A549 (cell line): ENCODE results near the gene SLC13A4. TPM values are rescaled to one million over a fixed set of nuclear protein-coding genes. Genes with fewer than 3 reads are reported as not detected.

Experiments used
- ATAC-seq, 2 experiments: fragments of 200-7000 bp in 1 of 2; fragments of >200 bp in 1 of 2; cut with Nextera tagmentation in 1 of 2; cut with Tn5 transposase in 1 of 2; 3 replicates each; pipeline versions ENCODE4 v1.8.0 to v1.9.1; 2018 to 2020; ENCODE audit warnings: mild to moderate bottlenecking in 1 of 2, moderate library complexity in 1 of 2
- CTCF ChIA-PET: fragments of 300-600 bp; sonication (Branson Sonifier 250); formaldehyde crosslinking; extraction: SDS; loops from one replicate; lab custom pipeline; 2021; ENCODE audit warnings: antibody characterized with exemption, inconsistent platforms; lab: Yijun Ruan, JAX
- POLR2A ChIA-PET: fragments of 350-600 bp; formaldehyde crosslinking; extraction: SDS; loops from one replicate; lab custom pipeline; 2021; ENCODE audit warnings: antibody characterized with exemption, inconsistent platforms; lab: Yijun Ruan, JAX
- DNase-seq, 2 experiments: peaks; one replicate each; pipeline versions ENCODE4 v3.0.0 to v3.0.0-alpha.2; 2011 to 2016; ENCODE audit warnings: low read depth in 1 of 2, low spot score in 1 of 2
- FAIRE-seq: peaks from 2 replicates; lab custom pipeline; 2011; peaks lifted over from hg19 to GRCh38; lab: Jason Lieb, UNC
- H3K27ac ChIP-seq, 2 experiments: fragments of >200 bp; sonication (Bioruptor Twin); formaldehyde crosslinking; 3 replicates each; pipeline ENCODE4 v1.5.1; 2016 to 2017
- H3K4me1 ChIP-seq: fragments of >200 bp; sonication (Bioruptor Twin); formaldehyde crosslinking; 3 replicates; pipeline ENCODE4 v1.6.1; 2016
- H3K4me2 ChIP-seq: fragments of >200 bp; sonication (Bioruptor Twin); formaldehyde crosslinking; 3 replicates; pipeline ENCODE4 v1.6.1; 2016
- H3K4me3 ChIP-seq: fragments of >200 bp; sonication (Bioruptor Twin); formaldehyde crosslinking; 3 replicates; pipeline ENCODE4 v1.5.1; 2016
- H3K9me3 ChIP-seq: fragments of >200 bp; sonication (Bioruptor Twin); formaldehyde crosslinking; 3 replicates; pipeline ENCODE4 v1.6.1; 2016
- CBX8 ChIP-seq: fragments of 200-600 bp; sonication (generic); IDR thresholded peaks from 2 replicates; pipeline ENCODE4 v1.6.1; 2016
- CEBPB ChIP-seq, 2 experiments: fragments of >200 bp in 1 of 2; sonication (Bioruptor Twin) in 1 of 2; formaldehyde crosslinking in 1 of 2; IDR thresholded peaks; 2 replicates each; pipeline ENCODE4 v1.6.1; 2012 to 2016
- CHD4 ChIP-seq: fragments of 200-600 bp; sonication (generic); IDR thresholded peaks from 2 replicates; pipeline ENCODE4 v1.6.1; 2016; ENCODE audit warnings: antibody characterized with exemption, mild to moderate bottlenecking, borderline replicate concordance
- CTCF ChIP-seq: fragments of >200 bp; sonication (Bioruptor Twin); formaldehyde crosslinking; IDR thresholded peaks from 3 replicates; pipeline ENCODE4 v1.5.1; 2016
- EHF ChIP-seq: fragments of 250-450 bp; sonication (Bioruptor Pico); IDR thresholded peaks from 2 replicates; pipeline ENCODE4 v1.5.0; 2020; ENCODE audit warnings: mild to moderate bottlenecking
- FOSL2 ChIP-seq, 2 experiments: fragments of 450-650 bp in 1 of 2; fragments of >200 bp in 1 of 2; sonication (Bioruptor Twin) in 1 of 2; formaldehyde crosslinking; IDR thresholded peaks; 2 replicates each; pipeline versions ENCODE4 v1.5.0 to v1.6.1; 2016 to 2020; ENCODE audit warnings: mild to moderate bottlenecking in 1 of 2, moderate library complexity in 1 of 2
- GATA3 ChIP-seq: IDR thresholded peaks from 2 replicates; pipeline ENCODE4 v1.6.1; 2012; ENCODE audit warnings: borderline replicate concordance
- HEYL ChIP-seq: fragments of 250-450 bp; sonication (Bioruptor Pico); IDR thresholded peaks from 2 replicates; pipeline ENCODE4 v1.8.0; 2021; ENCODE audit warnings: mild to moderate bottlenecking, moderate library complexity
- HOXB13 ChIP-seq: fragments of 250-450 bp; sonication (Bioruptor Pico); IDR thresholded peaks from 2 replicates; pipeline ENCODE4 v1.5.0; 2020; ENCODE audit warnings: low read depth, mild to moderate bottlenecking, moderate library complexity
- HOXB5 ChIP-seq: fragments of 250-450 bp; sonication (Bioruptor Pico); IDR thresholded peaks from 2 replicates; pipeline ENCODE4 v1.5.0; 2020; ENCODE audit warnings: mild to moderate bottlenecking, moderate library complexity
- JUN ChIP-seq, 2 experiments: fragments of >200 bp; sonication (Bioruptor Twin); formaldehyde crosslinking; IDR thresholded peaks; 2 replicates in 1 of 2; 3 replicates in 1 of 2; pipeline ENCODE4 v1.6.1; 2016 to 2017
- KDM1A ChIP-seq: fragments of 200-600 bp; sonication (generic); IDR thresholded peaks from 2 replicates; pipeline ENCODE4 v1.6.1; 2016; ENCODE audit warnings: low read depth, mild to moderate bottlenecking
- NR3C1 ChIP-seq: fragments of >200 bp; sonication (Bioruptor Twin); formaldehyde crosslinking; IDR thresholded peaks from 3 replicates; pipeline ENCODE4 v1.6.1; 2017
- POLR2A ChIP-seq: IDR thresholded peaks from 2 replicates; pipeline ENCODE4 v1.6.1; 2012; ENCODE audit warnings: mild to moderate bottlenecking, low read length
- REST ChIP-seq: fragments of 200-600 bp; sonication (generic); IDR thresholded peaks from 2 replicates; pipeline ENCODE4 v1.6.1; 2016; ENCODE audit warnings: antibody characterized with exemption, mild to moderate bottlenecking, moderate library complexity
- RFX5 ChIP-seq: fragments of 450-650 bp; IDR thresholded peaks from 2 replicates; pipeline ENCODE4 v1.7.1; 2014; ENCODE audit warnings: antibody characterized with exemption, mild to moderate bottlenecking, moderate library complexity
- RNF2 ChIP-seq: fragments of 200-600 bp; sonication (generic); IDR thresholded peaks from 2 replicates; pipeline ENCODE4 v1.6.1; 2016; ENCODE audit warnings: low read depth, mild to moderate bottlenecking, antibody characterized with exemption, moderate library complexity, borderline replicate concordance
- SREBF2 ChIP-seq: fragments of 450-650 bp; IDR thresholded peaks from 2 replicates; pipeline ENCODE4 v1.6.1; 2014; ENCODE audit warnings: mild to moderate bottlenecking, moderate library complexity
- TP53 ChIP-seq: fragments of 250-450 bp; sonication (Bioruptor Pico); IDR thresholded peaks from 2 replicates; pipeline ENCODE4 v1.5.0; 2021; ENCODE audit warnings: mild to moderate bottlenecking, moderate library complexity
- USF2 ChIP-seq: fragments of 450-650 bp; IDR thresholded peaks from 2 replicates; pipeline ENCODE4 v1.6.1; 2014; ENCODE audit warnings: antibody characterized with exemption
- ZC3H11A ChIP-seq: fragments of 450-650 bp; IDR thresholded peaks from 2 replicates; pipeline ENCODE4 v1.6.1; 2014; ENCODE audit warnings: antibody characterized with exemption, mild to moderate bottlenecking
- ZFP36 ChIP-seq: fragments of 450-650 bp; IDR thresholded peaks from 2 replicates; pipeline ENCODE4 v1.6.1; 2014; ENCODE audit warnings: borderline replicate concordance; ENCODE audit not compliant: partially characterized antibody
- WGBS: methylation state at CpG from one replicate; pipeline ENCODE4 v1.1.6; 2017; ENCODE audit errors: missing lambda C conversion rate; 5-methylcytosine and 5-hydroxymethylcytosine counted together
- polyA plus RNA-seq, 4 experiments: library from polyadenylated mRNA; depleted of rRNA in 3 of 4; stranded (reverse); fragments of >200 nt; fragmentation: RNase III in 1 of 4; extraction: RNeasy Plus Mini Kit Qiagen cat#74134 plus additional on column Dnase treatment in 1 of 4; gene quantifications; 2 replicates in 3 of 4; 3 replicates in 1 of 4; pipeline ENCODE4 v1.2.3, GENCODE V29; 2011 to 2017
- TF ChIP-seq, protein P1 (sequence below): fragments of 250-450 bp; sonication (Bioruptor Pico); IDR thresholded peaks from 2 replicates; pipeline ENCODE4 v1.5.0; 2020; ENCODE audit warnings: low read depth, mild to moderate bottlenecking, moderate library complexity
- TF ChIP-seq, protein P2 (sequence below): IDR thresholded peaks from 2 replicates; pipeline ENCODE4 v1.6.1; 2012

The SLC13A4 gene
- polyA plus RNA-seq, 2 of the 4 experiments (the other 2 are of a cell fraction), result not detected

GRCh38 chr7:135658564-135658963, 69.4 kb downstream of the SLC13A4 start:
- H3K4me1 ChIP-seq, result peaks cover 6% of the 10 kb centered on the region; the same call in 2 of the 3 replicates
- no peak for TF ChIP-seq FOSL2 (IDR thresholded peaks at IDR 0.05)
- TF ChIP-seq FOSL2 (CRISPR knock-in tag; IDR thresholded peaks at IDR 0.05), result no peak
- TF ChIP-seq CBX8, result no peak
- TF ChIP-seq RFX5, result no peak
- no peak for TF ChIP-seq POLR2A
- TF ChIP-seq CTCF, result no peak
- no peak for TF ChIP-seq USF2
- no peak for TF ChIP-seq JUN (IDR thresholded peaks at IDR 0.05)
- no peak for TF ChIP-seq NR3C1
- TF ChIP-seq, protein P1, sequence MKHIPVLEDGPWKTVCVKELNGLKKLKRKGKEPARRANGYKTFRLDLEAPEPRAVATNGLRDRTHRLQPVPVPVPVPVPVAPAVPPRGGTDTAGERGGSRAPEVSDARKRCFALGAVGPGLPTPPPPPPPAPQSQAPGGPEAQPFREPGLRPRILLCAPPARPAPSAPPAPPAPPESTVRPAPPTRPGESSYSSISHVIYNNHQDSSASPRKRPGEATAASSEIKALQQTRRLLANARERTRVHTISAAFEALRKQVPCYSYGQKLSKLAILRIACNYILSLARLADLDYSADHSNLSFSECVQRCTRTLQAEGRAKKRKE (CRISPR knock-in tag), result no peak
- no peak for TF ChIP-seq HEYL (CRISPR knock-in tag)
- TF ChIP-seq HOXB13, result no peak
- TF ChIP-seq CEBPB (IDR thresholded peaks at IDR 0.05), result no peak
- TF ChIP-seq TP53, result no peak
- no peak for TF ChIP-seq KDM1A
- TF ChIP-seq, protein P2, sequence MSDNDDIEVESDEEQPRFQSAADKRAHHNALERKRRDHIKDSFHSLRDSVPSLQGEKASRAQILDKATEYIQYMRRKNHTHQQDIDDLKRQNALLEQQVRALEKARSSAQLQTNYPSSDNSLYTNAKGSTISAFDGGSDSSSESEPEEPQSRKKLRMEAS, result no peak
- TF ChIP-seq GATA3, result no peak
- TF ChIP-seq CHD4, result no peak
- TF ChIP-seq EHF (CRISPR knock-in tag), result no peak
- TF ChIP-seq REST, result no peak
- no peak for TF ChIP-seq SREBF2
- FAIRE-seq (no peak), ATAC-seq (no peak), DNase-seq (no peak)
- ChIA-PET CTCF (interaction anchor here (0.8 to 5.9 kb wide), 5 partner anchors 10 to 384 kb away, joined by 3 to 38 read pairs (median 4); no protein-coding TSS in a partner anchor), POLR2A (no interaction called here)
- no peak overlapping the region for H3K27ac ChIP-seq
- H3K9me3 ChIP-seq, result no peaks in the 10 kb centered on the region
- H3K4me2 ChIP-seq, result no peak overlapping the region
- WGBS, result 75% methylated on average over 5 of the region's 5 CpGs
- H3K4me3 ChIP-seq, result no peak overlapping the region

- no peaks in the 10 kb centered on the region for H3K4me1 ChIP-seq
- DNase-seq, result no peak
- H3K4me3 ChIP-seq, result no peak overlapping the region
- H3K9me3 ChIP-seq, result no peaks in the 10 kb centered on the region
- WGBS, result 94% methylated on average over 12 of the region's 12 CpGs
- H3K4me2 ChIP-seq, result no peak overlapping the region
- H3K27ac ChIP-seq, result no peak overlapping the region
- no peak for FAIRE-seq
- CTCF ChIA-PET, result interaction anchor here (1.0 kb wide), 1 partner anchor 33 kb away, joined by 3 read pairs; no protein-coding TSS in a partner anchor
- TF ChIP-seq ZFP36 (no peak), ZC3H11A (peak; percentile 89), RNF2 (no peak), HOXB5 (no peak)
- TF ChIP-seq, all 56 proteins: peak for 1
- no peak for ATAC-seq
- POLR2A ChIA-PET, result no interaction called here
Measured at GRCh38 chr7:135653340-135654080, 74.5 kb downstream of the SLC13A4 start.
